ENCODE measurements around the gene FNBP1.

FNBP1 gene

DNA sequence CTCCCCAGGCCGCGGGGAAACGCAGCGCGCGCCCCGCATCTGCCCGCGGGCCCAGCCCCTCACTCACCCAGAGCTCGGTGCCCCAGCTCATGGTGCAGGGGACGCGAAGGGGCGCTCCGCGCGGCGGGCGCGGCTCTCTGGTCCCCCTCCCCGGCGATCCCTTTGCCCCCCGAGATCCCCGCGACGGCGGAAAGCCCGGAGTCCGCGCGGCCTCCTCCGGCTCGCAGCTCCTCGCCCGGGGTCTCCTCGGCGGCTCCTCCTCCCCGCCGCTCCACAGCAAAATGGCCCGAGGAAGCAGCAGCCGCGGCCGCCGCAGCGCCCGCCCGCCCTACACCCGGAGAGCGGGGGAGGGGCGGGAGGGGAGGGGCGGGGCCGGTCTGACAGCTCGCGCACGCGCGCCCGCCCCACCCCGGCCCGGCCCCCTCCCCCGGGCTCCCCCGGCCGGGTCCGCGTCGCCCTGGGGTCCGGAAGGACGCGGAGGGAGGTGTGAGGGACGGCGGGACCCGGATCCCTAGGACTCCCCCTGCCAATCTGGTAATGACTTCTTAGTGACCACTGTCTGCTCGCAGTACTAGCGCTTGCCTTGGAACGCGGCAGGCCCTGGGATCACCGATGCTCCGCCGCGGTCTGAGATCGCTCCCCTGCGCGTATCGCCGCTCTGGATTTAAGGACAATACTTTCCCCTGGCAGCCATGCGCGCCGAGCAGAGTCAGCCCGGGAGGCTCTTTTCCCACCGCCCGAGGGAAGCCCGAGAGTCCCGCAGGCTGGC is at the start of gene FNBP1:
FNBP1 (minus strand) TSS at position 305 of the 769 bp plus-strand sequence; CDS start at position 91, 214 bp downstream.
- peak; percentile 82 for DNase-seq

DNA sequence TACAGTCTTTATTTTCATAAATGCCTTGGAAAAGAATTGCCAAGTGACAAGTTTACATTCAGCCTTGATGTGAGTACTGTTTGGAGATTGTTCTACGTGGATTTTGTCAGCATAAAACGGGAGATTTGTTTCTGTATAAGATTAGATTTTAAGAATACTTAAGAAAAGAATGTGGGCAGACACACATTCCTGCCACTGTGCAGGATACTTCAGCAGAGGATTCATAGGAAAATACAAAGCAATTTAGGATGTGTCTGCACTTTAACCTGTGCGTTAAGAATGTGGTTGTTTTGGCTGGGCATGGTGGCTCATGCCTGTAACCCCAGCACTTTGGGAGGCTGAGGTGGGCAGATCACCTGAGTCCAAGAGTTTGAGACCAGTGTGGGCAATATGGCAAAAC is 47.9 kb upstream of the FNBP1 start:
- no peak for DNase-seq

DNA sequence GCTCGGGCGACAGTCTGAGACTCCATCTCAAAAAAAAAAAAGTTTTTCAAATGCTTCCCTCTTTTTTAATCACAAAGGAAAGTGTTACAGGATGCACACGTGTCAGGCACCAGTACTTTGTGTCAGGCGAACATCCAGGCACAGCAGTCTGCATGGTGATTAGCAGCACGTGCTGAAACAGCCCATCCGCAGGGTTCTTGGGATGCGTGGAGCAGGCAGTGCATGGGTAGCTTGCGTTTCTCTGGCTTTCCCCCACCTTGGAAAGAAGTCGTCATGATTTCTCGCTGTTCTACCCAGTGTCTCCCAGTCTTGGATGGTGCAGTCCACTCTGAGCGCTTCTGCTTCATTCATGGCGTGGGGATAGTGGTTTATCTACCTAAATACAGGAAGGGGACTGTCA is 46.2 kb upstream of the FNBP1 start:
- DNase-seq = no peak

- no peak for DNase-seq
Observed at GRCh38 chr9:130088051-130088450, 45.1 kb upstream of the FNBP1 start.

DNA sequence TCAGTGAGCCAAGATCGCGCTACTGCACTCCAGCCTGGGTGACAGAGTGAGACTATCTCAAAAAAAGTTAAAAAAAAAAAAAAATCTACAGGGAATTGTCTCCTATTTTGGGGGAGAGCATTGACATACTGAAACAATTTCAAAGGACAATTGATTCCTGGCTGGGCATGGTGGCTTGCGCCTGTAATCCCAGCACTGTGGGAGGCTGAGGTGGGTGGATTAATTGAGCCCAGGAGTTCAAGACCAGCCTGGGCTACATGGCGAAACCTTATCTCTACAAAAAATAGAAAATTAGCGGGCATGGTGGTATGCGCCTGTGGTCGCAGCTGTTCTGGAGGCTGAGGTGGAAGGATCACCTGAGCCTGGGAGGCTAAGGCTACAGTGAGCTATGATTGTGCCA is 41.3 kb upstream of the FNBP1 start:
- no peak for DNase-seq

DNA sequence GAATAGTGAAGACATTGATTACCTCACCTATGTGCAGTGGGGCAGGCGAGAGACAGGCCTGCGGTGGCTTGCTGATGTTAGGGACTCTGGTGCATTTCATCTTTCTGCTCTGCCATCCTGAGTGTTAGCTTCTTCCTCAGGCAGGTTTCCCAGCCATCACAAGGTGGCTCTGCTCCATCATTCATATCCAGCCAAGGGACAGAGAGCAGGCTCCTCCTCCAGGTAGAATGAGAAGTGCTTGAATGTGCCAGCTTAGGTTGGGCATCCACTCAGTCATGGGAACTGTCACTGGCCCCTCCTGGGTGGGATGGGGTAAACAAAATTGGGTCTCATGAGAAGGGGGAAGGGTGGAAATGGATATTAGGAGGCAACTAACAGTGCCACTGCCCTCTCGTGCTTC is 35.6 kb upstream of the FNBP1 start:
- no peak for DNase-seq

- no peak for DNase-seq
Observed at GRCh38 chr9:130073373-130073772, 30.4 kb upstream of the FNBP1 start.

GRCh38 chr9:130072515-130073235 is 29.7 kb upstream of the FNBP1 start:
- no peak for DNase-seq

DNA sequence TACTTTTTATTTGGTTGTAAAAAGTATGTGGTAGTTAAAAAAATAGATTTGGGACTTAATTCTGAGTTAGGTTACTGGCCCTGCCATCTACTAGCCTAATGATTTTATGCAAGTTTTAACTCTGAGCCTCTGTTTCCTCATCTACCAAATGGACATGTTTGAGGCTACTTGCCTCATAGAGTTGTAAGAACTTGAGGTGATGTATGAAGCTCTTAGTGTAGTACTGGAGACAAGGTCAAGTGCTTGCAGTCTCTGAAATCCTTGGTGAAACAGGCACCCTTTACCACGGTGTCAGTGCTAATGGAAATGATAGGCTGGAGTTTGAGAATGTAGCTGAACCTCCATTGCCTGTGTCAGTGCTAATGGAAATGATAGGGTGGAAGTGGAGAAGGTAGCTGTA is 26.1 kb upstream of the FNBP1 start:
- no peak for DNase-seq

GRCh38 chr9:130064621-130065020 is 21.6 kb upstream of the FNBP1 start:
- DNase-seq = no peak

- DNase-seq = no peak
Observed at GRCh38 chr9:130062750-130063149, 19.8 kb upstream of the FNBP1 start.

GRCh38 chr9:130060296-130060695 is 17.3 kb upstream of the FNBP1 start:
- no peak for DNase-seq

DNA sequence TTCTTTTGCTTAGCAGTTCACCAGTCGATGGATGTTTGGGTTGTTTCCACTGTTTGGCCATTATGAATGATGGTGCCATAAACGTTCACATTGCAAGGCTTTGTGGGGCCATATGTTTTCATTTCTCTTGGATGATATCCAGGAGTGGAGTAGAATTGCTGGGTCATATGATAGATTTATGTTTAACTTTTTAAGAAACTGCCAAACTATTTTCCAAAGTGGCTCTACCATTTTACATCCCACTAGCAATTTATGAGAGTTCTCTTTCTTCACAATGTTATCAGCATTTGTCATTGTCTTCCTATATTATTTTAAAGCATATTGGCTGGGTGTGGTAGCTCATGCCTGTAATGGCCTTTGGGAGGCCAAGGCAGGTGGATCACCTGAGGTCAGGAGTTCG is 15.9 kb upstream of the FNBP1 start:
- no peak for DNase-seq

GRCh38 chr9:130058154-130058553 is 15.2 kb upstream of the FNBP1 start:
- DNase-seq = no peak

DNA sequence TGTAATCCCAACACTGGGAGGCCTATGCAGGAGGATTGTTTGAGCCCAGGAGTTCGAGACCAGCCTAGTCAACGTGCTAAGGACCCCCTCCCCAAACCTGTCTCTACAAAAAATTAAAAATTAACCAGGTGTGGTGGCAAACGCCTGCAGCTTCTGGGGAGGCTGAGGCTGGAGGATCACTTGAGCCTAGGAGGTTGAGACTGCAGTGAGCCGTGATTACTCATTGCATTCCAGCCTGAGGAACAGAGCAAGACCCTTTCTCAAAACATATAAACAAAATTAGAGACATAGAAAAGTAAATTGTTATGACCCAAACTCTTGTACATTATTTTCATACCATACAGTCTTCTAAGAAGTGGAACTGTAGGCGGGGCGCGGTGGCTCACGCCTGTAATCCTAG is 11.8 kb upstream of the FNBP1 start:
- DNase-seq = no peak

DNA sequence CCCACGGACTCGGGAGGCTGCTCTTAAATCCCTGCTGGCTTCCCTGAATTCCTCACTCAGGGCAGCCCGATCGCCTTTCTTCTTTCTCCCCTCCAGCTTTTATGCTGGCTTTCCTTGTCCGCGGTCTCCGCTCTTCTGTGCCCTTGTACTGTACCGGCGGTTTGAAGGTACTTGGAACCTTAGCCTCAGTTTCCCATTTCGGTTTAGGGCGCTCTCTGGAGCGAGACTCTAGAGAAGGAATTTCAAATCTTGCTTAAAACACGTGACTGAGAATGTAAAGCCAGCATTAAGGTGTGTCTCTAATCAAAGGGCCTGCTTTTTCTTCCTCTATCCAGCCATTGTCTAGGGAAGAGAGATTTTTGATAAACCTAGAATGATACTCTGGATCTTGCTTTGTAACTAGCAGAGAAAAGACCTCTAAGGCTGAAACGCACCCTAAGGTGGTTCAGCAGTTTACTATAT is 11.4 kb upstream of the FNBP1 start:
- DNase-seq = no peak

DNA sequence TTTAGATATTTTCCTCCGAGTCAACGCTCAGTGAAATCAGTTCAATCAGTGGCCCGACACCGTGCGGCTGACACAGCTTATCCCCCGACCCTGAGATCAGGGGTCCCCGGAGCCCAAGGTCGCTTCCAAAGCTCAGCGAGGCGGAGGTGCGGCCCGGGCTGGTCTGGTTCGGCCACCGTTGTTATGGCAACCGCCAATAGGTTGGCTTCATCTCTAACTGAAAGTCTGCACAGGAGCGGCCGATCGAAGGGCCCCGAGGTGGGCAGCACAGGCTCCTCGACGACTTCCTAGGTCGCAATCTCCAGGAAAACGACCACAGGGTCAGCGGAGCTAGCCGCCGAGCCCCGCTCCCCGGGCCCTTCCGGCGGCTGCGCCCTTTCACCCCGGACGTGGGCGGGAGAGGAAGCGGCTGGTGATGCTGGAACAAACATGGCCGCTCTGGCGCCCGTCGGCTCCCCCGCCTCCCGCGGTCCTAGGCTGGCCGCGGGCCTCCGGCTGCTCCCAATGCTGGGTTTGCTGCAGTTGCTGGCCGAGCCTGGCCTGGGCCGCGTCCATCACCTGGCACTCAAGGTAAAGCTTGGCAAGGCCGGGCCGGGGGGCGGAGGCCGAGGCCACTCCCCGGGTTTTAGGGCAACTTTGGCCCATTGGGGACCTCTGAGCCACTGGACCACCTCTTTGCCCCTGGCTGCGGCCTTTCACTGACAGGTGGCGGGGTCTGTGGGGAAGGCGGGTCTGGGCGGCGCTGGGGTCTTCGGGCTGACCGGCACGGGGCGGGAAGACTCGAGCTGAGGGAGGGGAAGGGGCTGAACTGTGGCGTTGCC is 10.7 kb upstream of the FNBP1 start, which contains the start of gene GPR107:
GPR107 (plus strand) TSS at position 403 of the 821 bp plus-strand sequence; CDS start at position 430, 27 bp downstream.
- peak; percentile 82 for DNase-seq

DNA sequence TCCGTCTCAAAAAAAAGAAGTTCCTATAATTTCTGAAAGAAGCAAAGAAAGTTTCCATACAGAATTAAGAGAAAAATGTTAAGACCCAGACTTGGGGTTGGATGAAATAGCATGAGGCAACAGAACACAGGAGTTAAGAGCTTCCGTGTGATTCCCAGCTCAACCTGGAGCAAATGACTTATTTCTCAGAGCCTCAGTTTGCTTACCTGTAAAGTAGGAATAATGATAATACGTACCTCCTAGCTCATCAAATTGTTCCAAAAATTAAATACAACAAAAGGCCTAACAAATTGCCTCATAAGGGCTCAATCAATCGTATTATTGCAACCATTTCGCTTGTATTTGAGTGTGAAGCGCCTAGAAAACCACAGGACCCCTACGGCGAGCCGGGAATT is 10.1 kb upstream of the FNBP1 start:
- DNase-seq = no peak

DNA sequence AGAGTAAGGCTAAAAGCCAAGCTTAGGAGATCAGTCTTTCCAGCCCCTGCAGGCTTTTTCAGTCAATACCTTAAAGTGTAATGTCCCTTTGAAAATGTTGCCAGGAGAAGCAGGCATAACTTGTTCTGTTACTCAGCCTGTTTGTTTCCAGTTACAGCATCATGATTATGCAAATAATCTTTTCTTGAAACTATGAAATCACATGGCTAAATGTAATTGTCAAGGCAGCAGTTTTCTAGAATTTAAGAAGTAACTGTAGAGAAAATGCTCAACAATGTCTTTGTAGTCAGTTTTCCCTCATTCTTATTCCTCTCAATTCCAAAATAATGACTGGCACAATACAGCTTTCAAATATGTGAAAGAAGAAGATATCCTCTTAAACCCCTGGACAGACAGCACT is 8.9 kb upstream of the FNBP1 start:
- no peak for DNase-seq

GRCh38 chr9:130050462-130050861 is 7.5 kb upstream of the FNBP1 start:
- no peak for DNase-seq

DNA sequence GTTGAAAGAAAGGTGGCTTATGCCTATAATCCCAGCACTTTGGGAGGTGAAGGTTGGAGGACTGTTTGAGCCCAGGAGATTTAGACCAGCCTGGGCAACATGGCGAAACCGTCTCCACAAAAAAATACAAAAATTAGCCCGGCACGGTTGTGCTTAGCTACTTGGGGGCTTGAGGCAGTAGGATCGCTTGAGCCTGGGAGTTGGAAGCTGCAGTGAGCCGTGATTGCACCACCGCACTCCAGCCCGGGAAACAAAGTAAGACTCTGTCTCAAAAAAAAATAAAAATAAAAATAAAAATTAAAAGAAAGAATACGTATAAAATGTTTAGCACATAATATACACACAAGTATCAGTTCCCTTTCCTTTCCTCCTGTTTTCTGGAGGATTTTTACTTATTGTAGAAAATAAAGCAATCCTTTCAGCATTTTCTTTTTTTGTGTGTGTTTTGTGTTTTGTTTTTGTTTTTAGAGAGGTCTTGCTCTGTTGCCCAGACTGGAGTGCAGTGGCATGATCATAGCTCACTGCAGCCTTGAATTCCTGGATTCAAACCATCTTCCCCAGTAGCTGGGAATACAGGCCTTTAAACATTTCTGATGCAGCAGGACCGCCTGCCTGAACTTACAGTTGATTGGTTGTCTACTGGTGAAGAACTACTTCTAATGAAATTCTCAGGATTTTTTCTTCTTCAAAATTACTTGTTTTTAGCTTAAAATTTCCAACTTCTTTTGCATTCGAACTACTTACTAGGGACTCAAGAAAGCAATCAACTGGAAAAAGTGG is 6.6 kb upstream of the FNBP1 start:
- no peak for DNase-seq

DNA sequence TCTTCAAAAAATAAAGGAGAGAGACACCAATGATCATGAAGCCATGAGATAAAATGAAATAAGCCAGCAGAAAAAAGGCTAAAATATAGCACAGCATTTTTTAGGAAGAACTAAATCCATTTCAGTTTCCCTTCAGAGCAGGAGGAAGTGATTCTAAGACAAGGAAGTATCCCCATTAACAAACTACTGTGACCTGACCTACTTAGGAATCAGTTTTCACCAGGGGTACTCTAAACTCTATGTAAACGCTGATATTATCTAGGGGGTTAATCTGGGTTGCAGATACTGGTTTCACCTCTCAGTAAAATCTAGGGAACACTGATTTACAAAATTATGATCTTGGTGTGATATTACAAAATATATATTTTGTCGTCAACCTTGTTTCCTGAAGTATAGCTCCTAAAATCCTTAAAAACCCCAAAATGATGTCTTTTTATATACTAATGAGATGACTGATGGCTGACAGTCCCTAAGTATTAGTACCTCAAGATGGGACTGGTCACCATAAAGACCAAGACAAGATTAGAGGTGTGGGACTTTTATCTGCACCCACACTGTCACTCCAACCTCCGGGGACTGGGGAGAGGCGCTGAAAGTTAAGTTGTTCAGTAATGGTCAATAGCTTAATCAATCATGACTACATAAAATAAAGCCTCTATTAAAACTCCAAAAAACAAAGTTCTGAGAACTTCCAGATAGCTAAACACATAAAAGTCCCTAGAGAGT is 2.9 kb upstream of the FNBP1 start:
- no peak for DNase-seq
